IPS DF 6.9 (cell line): Measurements from ENCODE around the gene TRIM38.

ENCODE experiments used
- DNase-seq: peaks from one replicate; pipeline ENCODE4 v3.0.0-alpha.2; 2013; ENCODE audit warnings: low read depth, low spot score
- H3K27ac ChIP-seq: one replicate; pipeline ENCODE4 v1.5.1; 2013; ENCODE audit warnings: low read length, control low read depth
- H3K27me3 ChIP-seq: 2 replicates; pipeline ENCODE4 v1.6.1; 2013; ENCODE audit warnings: mild to moderate bottlenecking, low read length; ENCODE audit not compliant: control insufficient read depth, insufficient read depth
- H3K36me3 ChIP-seq: 2 replicates; pipeline ENCODE4 v1.6.1; 2013; ENCODE audit warnings: low read length; ENCODE audit not compliant: control insufficient read depth, insufficient read depth
- H3K4me1 ChIP-seq: 2 replicates; pipeline ENCODE4 v1.6.1; 2013; ENCODE audit warnings: low read length; ENCODE audit not compliant: control insufficient read depth, insufficient read depth
- H3K4me3 ChIP-seq: 2 replicates; pipeline ENCODE4 v1.5.1; 2013; ENCODE audit warnings: mild to moderate bottlenecking, low read length
- H3K9me3 ChIP-seq: 2 replicates; pipeline ENCODE4 v1.6.1; 2013; ENCODE audit warnings: low read length, inconsistent platforms; ENCODE audit not compliant: control insufficient read depth, insufficient read depth
- WGBS: extraction: QIAGEN DNeasy Blood & Tissue Kit; methylation state at CpG from one replicate; pipeline ENCODE4 v1.1.7; 2013; ENCODE audit warnings: mixed read lengths, missing lambda C conversion rate; ENCODE audit not compliant: insufficient read length, insufficient coverage; 5-methylcytosine and 5-hydroxymethylcytosine counted together

TRIM38 gene

GRCh38 chr6:26019967-26020328 lies 57.3 kb downstream of the TRIM38 start:
- Histone ChIP-seq H3K27ac (no peak overlapping the region), H3K4me1 (peaks cover 4% of the 10 kb centered on the region), H3K27me3 (no peaks in the 10 kb centered on the region), H3K36me3 (no peaks in the 10 kb centered on the region), H3K4me3 (no peak overlapping the region), H3K9me3 (no peaks in the 10 kb centered on the region)
- no CpG with 5 or more reads among the region's 5 CpGs for WGBS
- no peak for DNase-seq

GRCh38 chr6:26020329-26021000 lies 57.9 kb downstream of the TRIM38 start:
- Histone ChIP-seq H3K4me1 (peaks cover 4% of the 10 kb centered on the region), H3K4me3 (peak overlapping the region; percentile 63; the same call in 1 of the 2 replicates), H3K27me3 (no peaks in the 10 kb centered on the region), H3K9me3 (no peaks in the 10 kb centered on the region), H3K27ac (no peak overlapping the region), H3K36me3 (no peaks in the 10 kb centered on the region)
- DNase-seq: no peak
- WGBS: no CpG with 5 or more reads among the region's 45 CpGs

GRCh38 chr6:26021001-26021349 lies 58.4 kb downstream of the TRIM38 start:
- no peak for DNase-seq
- no CpG with 5 or more reads among the region's 23 CpGs for WGBS

GRCh38 chr6:26021350-26022131 lies 58.9 kb downstream of the TRIM38 start:
- Histone ChIP-seq H3K9me3 (no peaks in the 10 kb centered on the region), H3K27ac (no peak overlapping the region), H3K4me3 (peak overlapping the region; percentile 63; the same call in 1 of the 2 replicates), H3K36me3 (no peaks in the 10 kb centered on the region), H3K4me1 (peaks cover 1% of the 10 kb centered on the region; the same call in 1 of the 2 replicates), H3K27me3 (no peaks in the 10 kb centered on the region)
- no CpG with 5 or more reads among the region's 39 CpGs for WGBS
- no peak for DNase-seq

More at GRCh38 chr6:26021001-26021349, 58.4 kb downstream of the TRIM38 start:
- Histone ChIP-seq H3K27me3 (no peaks in the 10 kb centered on the region), H3K36me3 (no peaks in the 10 kb centered on the region), H3K4me3 (peak overlapping the region; percentile 63; the same call in 1 of the 2 replicates), H3K4me1 (peaks cover 4% of the 10 kb centered on the region), H3K27ac (no peak overlapping the region), H3K9me3 (no peaks in the 10 kb centered on the region)

GRCh38 chr6:26022132-26022472 lies 59.5 kb downstream of the TRIM38 start:
- Histone ChIP-seq H3K36me3 (no peaks in the 10 kb centered on the region), H3K4me1 (peaks cover 1% of the 10 kb centered on the region; the same call in 1 of the 2 replicates), H3K9me3 (no peaks in the 10 kb centered on the region), H3K27me3 (no peaks in the 10 kb centered on the region), H3K27ac (no peak overlapping the region), H3K4me3 (peak overlapping the region; percentile 53; the same call in 1 of the 2 replicates)
- WGBS: no CpG with 5 or more reads among the region's 5 CpGs
- DNase-seq: no peak

- H3K4me1 ChIP-seq: no peaks in the 10 kb centered on the region; the same call in 1 of the 2 replicates
- no CpG with 5 or more reads among the region's 1 CpG for WGBS
- DNase-seq: no peak
- no peak overlapping the region for H3K4me3 ChIP-seq
- no peaks in the 10 kb centered on the region for H3K36me3 ChIP-seq
- no peaks in the 10 kb centered on the region for H3K9me3 ChIP-seq
- no peak overlapping the region for H3K27ac ChIP-seq
- H3K27me3 ChIP-seq: no peaks in the 10 kb centered on the region
Observed at GRCh38 chr6:26022737-26023136, 60.1 kb downstream of the TRIM38 start.

GRCh38 chr6:26024651-26025046 lies 62.0 kb downstream of the TRIM38 start:
- H3K9me3 ChIP-seq: no peaks in the 10 kb centered on the region
- no peak for DNase-seq
- WGBS: no CpG with 5 or more reads among the region's 3 CpGs
- no peaks in the 10 kb centered on the region; the same call in 1 of the 2 replicates for H3K4me1 ChIP-seq
- H3K36me3 ChIP-seq: no peaks in the 10 kb centered on the region
- no peaks in the 10 kb centered on the region for H3K27me3 ChIP-seq
- no peak overlapping the region for H3K4me3 ChIP-seq
- H3K27ac ChIP-seq: no peak overlapping the region

GRCh38 chr6:26025047-26025893 lies 62.7 kb downstream of the TRIM38 start:
- Histone ChIP-seq H3K4me3 (no peak overlapping the region), H3K9me3 (no peaks in the 10 kb centered on the region), H3K36me3 (no peaks in the 10 kb centered on the region), H3K27ac (no peak overlapping the region), H3K4me1 (no peaks in the 10 kb centered on the region; the same call in 1 of the 2 replicates), H3K27me3 (no peaks in the 10 kb centered on the region)
- WGBS: no CpG with 5 or more reads among the region's 17 CpGs
- DNase-seq: no peak

- no peaks in the 10 kb centered on the region for H3K27me3 ChIP-seq
- DNase-seq: no peak
- H3K27ac ChIP-seq: no peak overlapping the region
- WGBS: no CpG with 5 or more reads among the region's 23 CpGs
- no peaks in the 10 kb centered on the region for H3K36me3 ChIP-seq
- H3K4me3 ChIP-seq: peak overlapping the region; percentile 83
- H3K9me3 ChIP-seq: no peaks in the 10 kb centered on the region
- no peaks in the 10 kb centered on the region; the same call in 1 of the 2 replicates for H3K4me1 ChIP-seq
Observed at GRCh38 chr6:26025894-26026832, 63.6 kb downstream of the TRIM38 start.
